Endothelial cell of umbilical vein (primary cell): ENCODE measurements around the gene RBP5. TPM values are rescaled to one million over a fixed set of nuclear protein-coding genes. Genes with fewer than 3 reads are reported as not detected.

Source experiments
- BruUV-seq: library from RNA; stranded (reverse); fragments of 400-500 nt; replicated peaks from 2 replicates; lab custom pipeline; 2021; lab: Mats Ljungman, UMichigan
- CTCF ChIA-PET: fragments of 300-600, 350-600 bp; sonication (Branson Sonifier 250); formaldehyde crosslinking; loops from one replicate; lab custom pipeline; 2021; ENCODE audit warnings: antibody characterized with exemption, inconsistent platforms; lab: Charles Lee
- POLR2A ChIA-PET: fragments of 300-600, 350-600 bp; sonication (Branson Sonifier 250); formaldehyde crosslinking; loops from one replicate; lab custom pipeline; 2021; ENCODE audit warnings: antibody characterized with exemption, inconsistent platforms; lab: Charles Lee
- DNase-seq: peaks from one replicate; pipeline ENCODE4 v3.0.0-alpha.2; 2011; ENCODE audit warnings: low read depth, low spot score
- FAIRE-seq: peaks from 2 replicates; lab custom pipeline; 2011; peaks lifted over from hg19 to GRCh38; lab: Jason Lieb, UNC
- H2AFZ ChIP-seq: 2 replicates; pipeline ENCODE4 v1.6.0; 2012; ENCODE audit warnings: low read depth, low read length, control low read depth, inconsistent platforms
- H3K27ac ChIP-seq: 2 replicates; pipeline ENCODE4 v1.5.1; 2011; ENCODE audit warnings: low read depth, mild to moderate bottlenecking, control low read depth, low read length, moderate library complexity; ENCODE audit not compliant: insufficient read depth
- H3K27me3 ChIP-seq, 2 experiments: 2 replicates each; pipeline versions ENCODE4 v1.6.0 to v1.6.1; 2011; ENCODE audit warnings: low read length in 2 of 2, mixed read lengths in 1 of 2; ENCODE audit not compliant: control insufficient read depth in 2 of 2, insufficient read depth in 2 of 2
- H3K36me3 ChIP-seq, 2 experiments: 2 replicates in 1 of 2; 3 replicates in 1 of 2; pipeline ENCODE4 v1.5.1; 2011; ENCODE audit warnings: low read length in 2 of 2, mild to moderate bottlenecking in 1 of 2, moderate library complexity in 1 of 2; ENCODE audit not compliant: control insufficient read depth in 2 of 2, insufficient read depth in 2 of 2; ENCODE audit errors: extremely low read depth in 1 of 2
- H3K4me1 ChIP-seq: 3 replicates; pipeline ENCODE4 v1.5.1; 2011; ENCODE audit warnings: mild to moderate bottlenecking, low read length; ENCODE audit not compliant: control insufficient read depth, insufficient read depth; ENCODE audit errors: extremely low read depth
- H3K4me2 ChIP-seq: 2 replicates; pipeline ENCODE4 v1.6.1; 2011; ENCODE audit warnings: low read length, control low read depth, mixed read lengths; ENCODE audit not compliant: insufficient read depth
- H3K4me3 ChIP-seq, 3 experiments: fragments of 200-600 bp in 1 of 3; sonication (generic), shearing (Covaris generic) in 1 of 3; replicated peaks in 1 of 3; 2 replicates each; pipeline ENCODE4 v1.5.1; 2011 to 2016; ENCODE audit warnings: control low read depth in 3 of 3, low read length in 3 of 3, mild to moderate bottlenecking in 2 of 3, inconsistent platforms in 1 of 3, low read depth in 1 of 3, moderate library complexity in 1 of 3; ENCODE audit not compliant: insufficient read depth in 1 of 3
- H3K79me2 ChIP-seq: 2 replicates; pipeline ENCODE4 v1.6.0; 2012; ENCODE audit warnings: low read length, inconsistent platforms; ENCODE audit not compliant: control insufficient read depth, insufficient read depth
- H3K9ac ChIP-seq: replicated peaks from 2 replicates; pipeline ENCODE3; 2011; ENCODE audit warnings: low read length, control low read depth; ENCODE audit not compliant: insufficient read depth; ENCODE audit errors: extremely low read depth
- H3K9me1 ChIP-seq: replicated peaks from 3 replicates; pipeline ENCODE4 v1.6.0; 2011; ENCODE audit warnings: mild to moderate bottlenecking, low read length; ENCODE audit not compliant: control insufficient read depth, insufficient read depth; ENCODE audit errors: extremely low read depth
- H3K9me3 ChIP-seq: replicated peaks from 2 replicates; pipeline ENCODE4 v1.5.1; 2012; ENCODE audit warnings: low read length, inconsistent platforms; ENCODE audit not compliant: control insufficient read depth, insufficient read depth
- H4K20me1 ChIP-seq: replicated peaks from 2 replicates; pipeline ENCODE3; 2011; ENCODE audit warnings: mild to moderate bottlenecking, low read length; ENCODE audit not compliant: control insufficient read depth, insufficient read depth; ENCODE audit errors: extremely low read depth
- GATA2 ChIP-seq: IDR thresholded peaks from 2 replicates; pipeline ENCODE4 v1.7.0; 2011; ENCODE audit warnings: low read depth, mild to moderate bottlenecking, moderate library complexity, mixed read lengths, low read length; ENCODE audit not compliant: insufficient read length, insufficient read depth
- JUN ChIP-seq: IDR thresholded peaks from 2 replicates; pipeline ENCODE4 v1.6.1; 2011; ENCODE audit warnings: borderline replicate concordance, low read depth; ENCODE audit not compliant: insufficient read length, insufficient read depth
- POLR2AphosphoS5 ChIP-seq: IDR thresholded peaks from 2 replicates; pipeline ENCODE4 v1.6.1; 2012; ENCODE audit warnings: low read depth, mild to moderate bottlenecking, control low read depth, low read length, moderate library complexity; ENCODE audit not compliant: insufficient read depth
- dilution Hi-C: fragments of 300-500 bp; cut with MboI; formaldehyde crosslinking; loops from one replicate; pipeline ENCODE4 v1.15.0; 2019; ENCODE audit warnings: low sequenced_read_pairs; ENCODE audit not compliant: extremely low pct_ligation_motif_present
- intact Hi-C: fragments of 100-400 bp; cut with micrococcal nuclease; formaldehyde crosslinking; loops from one replicate; pipeline ENCODE4 v1.10.0; 2022
- polyA plus RNA-seq, 4 experiments: library from polyadenylated mRNA; depleted of rRNA in 3 of 4; stranded (reverse) in 3 of 4; unstranded in 1 of 4; fragments of >200 nt; gene quantifications; 2 replicates each; pipeline versions ENCODE4 v1.2.1 to v1.2.3, GENCODE V29; 2011 to 2012; ENCODE audit warnings: missing spikeins in 1 of 4
- total RNA-seq: library from RNA; stranded (reverse); gene quantifications from 2 replicates; pipeline ENCODE4 v1.2.3, GENCODE V29; 2021

RBP5 gene
- total and polyA plus RNA-seq, 2 donors (not counting 3 experiments of a cell fraction or from before 2014, with no cell fraction given), result 0.12 TPM; not detected in 1

DNA sequence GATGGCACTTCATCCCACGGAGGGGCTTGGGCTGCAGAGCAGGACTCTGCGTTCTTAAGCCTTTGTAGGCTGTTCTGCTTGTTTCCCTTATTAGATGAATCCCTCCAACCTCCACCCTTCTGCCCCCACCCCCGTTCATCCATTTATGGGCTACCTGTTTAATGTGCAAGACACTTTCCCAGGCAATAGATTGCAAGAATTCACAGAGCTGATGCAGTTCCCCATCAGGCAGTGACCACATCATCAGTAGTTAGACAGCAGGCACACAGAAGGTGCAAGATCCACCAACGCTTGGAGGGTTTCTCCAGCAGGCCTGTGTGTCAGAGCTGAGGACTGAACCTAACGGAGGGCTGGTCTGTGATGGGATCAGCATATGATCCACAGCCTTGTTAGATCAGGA is 35.2 kb downstream of the RBP5 start:
- ChIA-PET POLR2A (no interaction called here), CTCF (interaction anchor here (1.0 to 1.5 kb wide), 3 partner anchors 19 to 149 kb away, joined by 3 to 6 read pairs (median 4); partner anchors contain the start of gene C1S)
- Histone ChIP-seq H3K79me2 (no peaks in the 10 kb centered on the region), H3K36me3 (no peaks in the 10 kb centered on the region), H3K9ac (no peak overlapping the region), H3K9me1 (no peaks in the 10 kb centered on the region), H3K4me1 (peaks cover 6% of the 10 kb centered on the region), H3K4me2 (no peak overlapping the region), H4K20me1 (no peaks in the 10 kb centered on the region), H3K27me3 (peaks cover 0 to 11% of the 10 kb centered on the region in 2 experiments), H3K4me3 (no peak overlapping the region), H2AFZ (no peak overlapping the region), H3K9me3 (no peaks in the 10 kb centered on the region), H3K27ac (no peak overlapping the region)
- BruUV-seq, result no TSS peak
- intact Hi-C loops, result loop anchor here (2.0 to 5.0 kb wide), 3 partner anchors 15 to 221 kb away; partner anchors contain the start of genes C1RL, EMG1, PHB2 and SPSB2
- TF ChIP-seq POLR2AphosphoS5 (no peak), GATA2 (no peak), JUN (no peak)
- DNase-seq (no peak), FAIRE-seq (no peak)
- dilution Hi-C loops, result no loop called here

- H3K9me3 ChIP-seq, result no peaks in the 10 kb centered on the region
- peaks cover 6% of the 10 kb centered on the region for H3K4me1 ChIP-seq
- dilution Hi-C loops (no loop called here), intact Hi-C loops (loop anchor here (1.0 to 5.0 kb wide), 6 partner anchors 16 to 221 kb away; partner anchors contain the start of genes C12orf57, C1RL, EMG1 and LPCAT3)
- no peak overlapping the region for H3K9ac ChIP-seq
- H2AFZ ChIP-seq, result peak overlapping the region; percentile 56
- no peak overlapping the region for H3K27ac ChIP-seq
- H3K4me3 ChIP-seq, result no peak overlapping the region
- FAIRE-seq, result no peak
- ChIA-PET CTCF (interaction anchor here (1.0 to 1.5 kb wide), 3 partner anchors 19 to 148 kb away, joined by 3 to 6 read pairs (median 3); no protein-coding TSS in a partner anchor), POLR2A (no interaction called here)
- peaks cover 0 to 13% of the 10 kb centered on the region in 2 experiments for H3K27me3 ChIP-seq
- H3K4me2 ChIP-seq, result no peak overlapping the region
- H4K20me1 ChIP-seq, result no peaks in the 10 kb centered on the region
- TF ChIP-seq JUN (no peak), GATA2 (no peak)
- no peaks in the 10 kb centered on the region for H3K9me1 ChIP-seq
- no TSS peak for BruUV-seq
- no peak for DNase-seq
- H3K79me2 ChIP-seq, result no peaks in the 10 kb centered on the region
- no peaks in the 10 kb centered on the region for H3K36me3 ChIP-seq
These were observed 35.7 kb downstream of the RBP5 start for GRCh38 chr12:7092986-7093460.
